Measurements from ENCODE around the gene CCK. TPM values are rescaled to one million over a fixed set of nuclear protein-coding genes. Genes with fewer than 3 reads are reported as not detected.

The CCK gene
- total and polyA plus RNA-seq, 3 donors from 2014 or later, result 0.69 to 3.7 (median 1.4) TPM

DNA sequence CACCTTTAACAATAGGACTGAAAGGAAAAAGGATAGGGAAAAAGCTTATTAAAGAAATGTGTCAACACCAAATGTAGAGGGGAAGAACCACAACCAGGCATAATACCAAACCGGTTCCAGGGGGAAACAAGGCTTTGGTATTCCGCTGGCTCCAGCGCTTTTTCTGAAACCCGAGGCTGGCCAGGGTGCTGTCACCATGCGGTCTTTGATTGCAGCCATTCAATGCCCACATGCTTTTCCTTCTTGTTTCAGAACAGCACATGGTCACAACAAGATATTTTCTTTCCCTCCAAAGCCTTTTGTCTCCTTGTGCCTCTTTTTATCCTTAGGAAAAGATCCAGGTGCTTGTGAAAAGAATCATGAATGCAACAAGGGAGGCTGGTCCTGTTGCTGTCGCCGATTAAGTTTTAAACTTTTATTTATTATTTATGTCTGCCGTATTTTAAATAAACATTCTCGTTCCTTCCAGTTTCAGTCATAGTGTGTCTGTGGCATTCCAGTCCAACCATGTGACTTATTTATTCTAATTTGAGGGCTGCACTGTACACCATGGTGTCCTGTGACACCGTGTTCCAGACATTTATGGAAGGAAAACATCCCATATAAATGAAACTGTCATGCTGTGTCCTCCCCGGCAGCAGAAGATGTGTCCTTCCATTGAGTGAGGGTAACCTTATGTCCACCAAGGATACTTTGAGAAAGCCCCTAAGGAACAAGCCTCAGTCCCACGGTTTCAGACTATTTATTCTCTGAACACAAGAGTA lies 41.1 kb downstream of the CCK start:
- H3K27ac ChIP-seq, result no peak overlapping the region

DNA sequence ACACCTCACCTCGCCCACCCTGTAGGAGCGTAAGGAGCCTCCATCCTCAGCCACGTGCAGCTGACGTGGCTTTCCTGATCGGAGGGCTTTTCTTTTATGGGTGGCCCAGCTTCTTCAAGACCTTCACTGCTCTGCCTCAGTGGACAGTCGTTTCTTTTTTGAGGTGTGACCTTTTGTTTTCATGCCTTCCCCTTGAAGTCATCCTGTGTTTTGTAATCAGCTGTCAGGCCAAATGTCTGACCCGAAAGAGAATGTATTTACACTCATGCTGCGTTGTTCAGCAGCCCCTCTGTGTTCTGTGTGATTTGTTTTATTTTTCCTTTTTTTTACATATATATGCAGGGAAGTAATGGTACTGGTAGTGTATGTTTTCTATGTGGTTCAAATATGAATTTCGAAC lies 41.8 kb downstream of the CCK start:
- no peak for TF ChIP-seq POLR2A (IDR thresholded peaks at IDR 0.05)
- TF ChIP-seq, protein P1, sequence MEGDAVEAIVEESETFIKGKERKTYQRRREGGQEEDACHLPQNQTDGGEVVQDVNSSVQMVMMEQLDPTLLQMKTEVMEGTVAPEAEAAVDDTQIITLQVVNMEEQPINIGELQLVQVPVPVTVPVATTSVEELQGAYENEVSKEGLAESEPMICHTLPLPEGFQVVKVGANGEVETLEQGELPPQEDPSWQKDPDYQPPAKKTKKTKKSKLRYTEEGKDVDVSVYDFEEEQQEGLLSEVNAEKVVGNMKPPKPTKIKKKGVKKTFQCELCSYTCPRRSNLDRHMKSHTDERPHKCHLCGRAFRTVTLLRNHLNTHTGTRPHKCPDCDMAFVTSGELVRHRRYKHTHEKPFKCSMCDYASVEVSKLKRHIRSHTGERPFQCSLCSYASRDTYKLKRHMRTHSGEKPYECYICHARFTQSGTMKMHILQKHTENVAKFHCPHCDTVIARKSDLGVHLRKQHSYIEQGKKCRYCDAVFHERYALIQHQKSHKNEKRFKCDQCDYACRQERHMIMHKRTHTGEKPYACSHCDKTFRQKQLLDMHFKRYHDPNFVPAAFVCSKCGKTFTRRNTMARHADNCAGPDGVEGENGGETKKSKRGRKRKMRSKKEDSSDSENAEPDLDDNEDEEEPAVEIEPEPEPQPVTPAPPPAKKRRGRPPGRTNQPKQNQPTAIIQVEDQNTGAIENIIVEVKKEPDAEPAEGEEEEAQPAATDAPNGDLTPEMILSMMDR (IDR thresholded peaks at IDR 0.05), result no peak
- intact Hi-C loops (cut with DNase I; ENCODE audit: low total_unique reads), result loop anchor here (10.0 kb wide), 1 partner anchor 221 kb away; no protein-coding TSS in a partner anchor
- no peaks in the 10 kb centered on the region for H3K36me3 ChIP-seq (ENCODE audit: low read depth, missing control alignments)

More for the DNA sequence above, 41.1 kb downstream of the CCK start:
- H3K4me3 ChIP-seq, result no peak overlapping the region
- no peaks in the 10 kb centered on the region for H3K36me3 ChIP-seq (ENCODE audit: low read depth, missing control alignments)
- no peaks in the 10 kb centered on the region for H3K27me3 ChIP-seq
- TF ChIP-seq, protein P1 (IDR thresholded peaks at IDR 0.05), result no peak
- TF ChIP-seq POLR2A (IDR thresholded peaks at IDR 0.05), result no peak
- H3K9me3 ChIP-seq, result no peaks in the 10 kb centered on the region
- WGBS, 2 donors, result 70 to 74% methylated on average over 12 of the region's 12 CpGs
- DNase-seq, result no peak
- intact Hi-C loops (cut with DNase I; ENCODE audit: low total_unique reads), result loop anchor here (10.0 kb wide), 1 partner anchor 220 kb away; no protein-coding TSS in a partner anchor
- peaks cover 5% of the 10 kb centered on the region for H3K4me1 ChIP-seq

DNA sequence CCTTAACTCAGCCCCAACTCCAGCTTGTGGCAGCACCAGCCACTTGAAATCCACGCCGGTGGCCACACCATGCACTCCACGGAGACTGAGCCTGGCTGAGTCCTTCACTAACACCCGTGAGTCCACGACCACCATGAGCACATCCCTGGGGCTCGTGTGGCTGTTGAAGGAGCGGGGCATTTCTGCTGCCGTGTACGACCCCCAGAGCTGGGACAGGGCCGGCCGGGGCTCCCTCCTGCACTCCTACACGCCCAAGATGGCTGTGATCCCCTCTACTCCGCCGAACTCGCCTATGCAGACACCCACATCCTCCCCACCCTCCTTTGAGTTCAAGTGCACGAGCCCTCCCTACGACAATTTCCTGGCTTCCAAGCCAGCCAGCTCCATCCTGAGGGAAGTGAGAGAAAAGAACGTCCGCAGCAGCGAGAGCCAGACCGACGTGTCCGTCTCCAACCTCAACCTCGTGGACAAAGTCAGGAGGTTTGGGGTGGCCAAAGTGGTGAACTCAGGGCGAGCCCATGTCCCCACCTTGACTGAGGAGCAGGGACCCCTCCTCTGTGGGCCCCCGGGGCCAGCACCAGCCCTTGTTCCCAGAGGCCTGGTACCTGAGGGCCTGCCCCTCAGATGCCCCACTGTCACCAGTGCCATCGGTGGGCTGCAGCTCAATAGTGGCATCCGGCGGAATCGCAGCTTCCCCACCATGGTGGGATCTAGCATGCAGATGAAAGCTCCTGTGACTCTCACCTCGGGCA lies 42.9 kb downstream of the CCK start:
- intact Hi-C loops (cut with DNase I; ENCODE audit: low total_unique reads), result loop anchor here (10.0 kb wide), 1 partner anchor 222 kb away; no protein-coding TSS in a partner anchor
- Histone ChIP-seq H3K27me3 (no peaks in the 10 kb centered on the region), H3K9me3 (no peaks in the 10 kb centered on the region), H3K4me3 (no peak overlapping the region), H3K27ac (no peak overlapping the region), H3K36me3 (ENCODE audit: low read depth, missing control alignments) (no peaks in the 10 kb centered on the region), H3K4me1 (no peaks in the 10 kb centered on the region)
- TF ChIP-seq POLR2A (IDR thresholded peaks at IDR 0.05), result no peak
- no peak for DNase-seq
- WGBS, 2 donors, result 90 to 96% methylated on average over 31 of the region's 31 CpGs

More for the DNA sequence above, 41.8 kb downstream of the CCK start:
- no peaks in the 10 kb centered on the region for H3K4me1 ChIP-seq
- no peaks in the 10 kb centered on the region for H3K27me3 ChIP-seq
- no peaks in the 10 kb centered on the region for H3K9me3 ChIP-seq
- WGBS, 2 donors, result 81 to 85% methylated on average over 9 of the region's 9 CpGs
- no peak overlapping the region for H3K4me3 ChIP-seq
- no peak for DNase-seq
- no peak overlapping the region for H3K27ac ChIP-seq

DNA sequence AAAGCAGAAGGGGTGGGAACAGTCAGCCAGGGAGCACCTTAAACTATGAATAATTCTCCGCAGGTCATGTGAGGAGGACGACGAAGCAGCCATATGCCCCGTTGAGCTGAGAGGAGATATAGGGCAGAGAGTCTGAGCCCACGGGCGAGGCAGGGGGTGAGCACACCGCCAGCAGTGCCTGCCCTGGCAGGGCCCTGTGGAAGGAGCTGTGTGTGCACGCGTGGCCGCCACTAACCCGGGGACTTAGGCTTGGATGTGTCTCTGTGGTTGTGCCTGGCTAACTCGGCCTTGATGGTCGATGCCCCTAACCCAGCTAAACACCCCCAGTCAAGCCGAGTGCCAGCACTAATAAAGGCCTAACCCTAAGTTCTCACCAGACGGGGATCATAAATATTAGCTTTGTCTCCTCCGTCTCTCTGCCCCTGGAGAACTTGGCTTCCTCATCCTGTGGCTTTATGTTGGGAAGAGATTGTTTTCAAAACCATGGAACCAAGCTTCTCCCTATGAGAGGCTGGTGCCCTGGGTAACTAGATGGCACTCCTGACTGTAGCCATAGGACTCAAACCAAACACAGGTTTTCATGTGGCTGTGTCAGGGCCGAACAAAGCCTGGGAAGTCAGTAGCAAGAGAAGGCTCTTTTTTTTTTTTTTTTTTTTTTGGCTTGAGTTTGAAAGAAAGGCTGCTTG lies 45.4 kb downstream of the CCK start:
- H3K27me3 ChIP-seq, result no peaks in the 10 kb centered on the region
- DNase-seq, result no peak
- no peak overlapping the region for H3K4me3 ChIP-seq
- 78 to 91% methylated on average over 9 to 17 of the region's 17 CpGs for WGBS, 2 donors
- intact Hi-C loops (cut with DNase I; ENCODE audit: low total_unique reads), result loop anchor here (10.0 kb wide), 1 partner anchor 224 kb away; no protein-coding TSS in a partner anchor
- no peak overlapping the region for H3K27ac ChIP-seq
- H3K4me1 ChIP-seq, result no peaks in the 10 kb centered on the region
- no peak for TF ChIP-seq POLR2A (IDR thresholded peaks at IDR 0.05)
- TF ChIP-seq, protein P1 (IDR thresholded peaks at IDR 0.05), result no peak
- no peaks in the 10 kb centered on the region for H3K36me3 ChIP-seq (ENCODE audit: low read depth, missing control alignments)
- H3K9me3 ChIP-seq, result no peaks in the 10 kb centered on the region

DNA sequence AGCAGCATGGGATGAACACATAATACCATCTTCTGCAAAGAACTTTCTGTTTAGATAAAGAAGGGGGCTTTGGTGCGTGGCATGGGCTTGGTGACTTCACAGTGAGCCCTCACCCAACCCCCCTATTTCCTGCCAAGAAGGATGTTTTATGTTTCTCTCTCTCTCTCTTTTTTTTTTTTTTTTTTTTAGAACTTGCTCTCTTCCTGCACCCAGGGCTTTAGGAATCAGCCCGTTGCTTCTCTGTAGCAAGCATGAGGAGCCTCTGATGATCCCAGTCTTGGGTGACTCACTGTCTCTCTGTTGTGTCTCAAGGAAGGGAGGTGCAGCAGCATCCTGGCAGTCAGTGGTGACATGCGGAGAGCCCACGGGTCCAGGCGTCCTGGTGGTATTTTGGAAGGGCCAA lies 49.1 kb downstream of the CCK start:
- intact Hi-C loops (cut with DNase I; ENCODE audit: low total_unique reads), result no loop called here
- Histone ChIP-seq H3K4me1 (no peaks in the 10 kb centered on the region), H3K9me3 (no peaks in the 10 kb centered on the region), H3K36me3 (ENCODE audit: low read depth, missing control alignments) (no peaks in the 10 kb centered on the region), H3K27me3 (no peaks in the 10 kb centered on the region), H3K27ac (no peak overlapping the region), H3K4me3 (no peak overlapping the region)
- DNase-seq, result no peak
- TF ChIP-seq, protein P1 (IDR thresholded peaks at IDR 0.05), result no peak
- TF ChIP-seq POLR2A (IDR thresholded peaks at IDR 0.05), result no peak
- 83 to 88% methylated on average over 2 to 5 of the region's 5 CpGs for WGBS, 2 donors

Measured in testis (tissue), 3 donors.